Body of pancreas (tissue), 4 donors: Measurements from ENCODE around the gene AP3B2.

Experiments used
- CTCF ChIP-seq, 7 experiments: fragments of 450-650 bp in 4 of 7; fragments of 200-600 bp in 3 of 7; sonication (generic) in 3 of 7; IDR thresholded peaks; one replicate each; pipeline ENCODE4 v1.5.1; 2016 to 2019; ENCODE audit warnings: antibody characterized with exemption in 7 of 7
- POLR2A ChIP-seq, 3 donors: fragments of 450-650 bp; IDR thresholded peaks; one replicate each; pipeline ENCODE4 v1.6.1; 2016; ENCODE audit warnings: antibody characterized with exemption in 3 of 3, mild to moderate bottlenecking in 2 of 3

- no peak for TF ChIP-seq CTCF (IDR thresholded peaks at IDR 0.05)
- TF ChIP-seq POLR2A (IDR thresholded peaks at IDR 0.05), result no peak
These were observed 507 bp upstream of the AP3B2 start for GRCh38 chr15:82710208-82710555.
